ENCODE measurements around the gene IL23R.

IL23R gene

GRCh38 chr1:67174716-67175284 lies 8.5 kb downstream of the IL23R start:
- Histone ChIP-seq H3K4me1 (ENCODE audit: low read depth, poor library complexity, severe bottlenecking) (peaks cover 5% of the 10 kb centered on the region), H4K20me1 (ENCODE audit: insufficient read depth) (no peaks in the 10 kb centered on the region), H3K4me2 (no peak overlapping the region), H3K9ac (no peak overlapping the region), H3K27me3 (ENCODE audit: insufficient read depth, low read depth) (no peaks in the 10 kb centered on the region), H2AFZ (ENCODE audit: low read depth) (no peak overlapping the region), H3K4me3 (IDR thresholded peaks at IDR 0.05; ENCODE audit: insufficient read depth, low read depth, low read length) (no peak overlapping the region), H3K27ac (no peak overlapping the region), H3K79me2 (ENCODE audit: insufficient read depth, low read depth) (no peaks in the 10 kb centered on the region), H3K36me3 (ENCODE audit: insufficient read depth) (no peaks in the 10 kb centered on the region)
- TF ChIP-seq CTCF (conservative IDR thresholded peaks at IDR 0.05; ENCODE audit: low read depth, low read length): no peak

DNA sequence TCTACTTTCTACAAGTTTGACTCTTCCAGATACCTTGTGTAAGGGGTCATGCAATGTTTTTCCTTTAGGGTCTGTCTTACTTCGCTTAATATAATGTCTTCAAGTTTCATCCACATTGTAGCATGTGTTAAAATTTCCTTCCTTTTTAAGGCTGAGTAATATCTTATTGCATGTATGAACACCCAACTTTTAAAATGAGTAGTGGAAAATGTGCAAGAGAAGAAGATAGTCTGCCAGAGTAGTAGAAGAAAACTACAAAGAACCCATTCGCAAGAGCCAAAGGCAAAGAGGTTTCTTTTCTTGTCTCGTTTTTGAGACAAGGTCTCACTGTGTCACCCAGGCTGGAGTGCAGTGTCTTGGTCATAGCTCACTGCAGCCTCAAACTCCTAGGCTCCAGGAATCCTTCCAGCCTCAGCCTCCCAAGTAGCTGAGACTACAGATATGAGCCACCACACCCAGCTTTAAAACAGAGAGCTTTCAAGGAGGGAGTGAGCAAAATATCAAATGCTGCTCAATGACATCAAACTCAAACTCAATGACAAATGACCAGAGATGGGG lies 9.4 kb downstream of the IL23R start:
- Histone ChIP-seq H3K36me3 (ENCODE audit: insufficient read depth) (no peaks in the 10 kb centered on the region), H3K79me2 (ENCODE audit: insufficient read depth, low read depth) (no peaks in the 10 kb centered on the region), H3K4me3 (IDR thresholded peaks at IDR 0.05; ENCODE audit: insufficient read depth, low read depth, low read length) (no peak overlapping the region), H3K9ac (no peak overlapping the region), H4K20me1 (ENCODE audit: insufficient read depth) (no peaks in the 10 kb centered on the region), H3K4me1 (ENCODE audit: low read depth, poor library complexity, severe bottlenecking) (peaks cover 5% of the 10 kb centered on the region), H3K27ac (no peak overlapping the region), H3K27me3 (ENCODE audit: insufficient read depth, low read depth) (no peaks in the 10 kb centered on the region), H3K4me2 (no peak overlapping the region), H2AFZ (ENCODE audit: low read depth) (no peak overlapping the region)
- TF ChIP-seq CTCF (conservative IDR thresholded peaks at IDR 0.05; ENCODE audit: low read depth, low read length): no peak

DNA sequence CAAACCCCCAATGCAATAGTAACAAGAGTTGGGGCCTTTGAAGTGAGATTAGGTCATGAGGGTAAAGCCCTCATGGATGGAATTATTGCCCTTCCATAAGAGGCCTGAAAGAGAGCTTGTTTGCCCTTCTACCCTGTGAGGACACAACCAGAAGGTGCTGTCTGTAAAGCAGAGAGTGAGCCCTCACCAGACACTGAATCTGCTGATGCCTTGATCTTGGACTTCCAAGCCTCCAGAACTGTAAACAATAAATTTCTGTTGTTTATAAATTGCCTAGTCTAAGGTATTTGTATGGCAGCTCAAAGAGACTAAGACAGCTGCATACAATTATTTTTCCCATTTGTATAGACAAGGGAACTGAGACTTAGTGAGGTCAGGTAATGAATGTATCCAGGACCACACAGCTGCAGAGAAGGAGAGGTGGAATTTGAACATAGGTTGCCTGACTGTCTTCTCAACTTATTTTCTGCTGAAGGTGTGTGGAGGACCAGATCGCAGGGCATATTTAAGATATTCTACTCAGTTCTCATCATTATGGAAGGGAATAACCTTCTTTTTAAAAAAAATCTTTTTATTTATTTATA lies 18.7 kb downstream of the IL23R start:
- Histone ChIP-seq H3K79me2 (ENCODE audit: insufficient read depth, low read depth) (no peaks in the 10 kb centered on the region), H3K36me3 (ENCODE audit: insufficient read depth) (no peaks in the 10 kb centered on the region), H3K27me3 (ENCODE audit: insufficient read depth, low read depth) (no peaks in the 10 kb centered on the region), H4K20me1 (ENCODE audit: insufficient read depth) (no peaks in the 10 kb centered on the region), H3K4me1 (ENCODE audit: low read depth, poor library complexity, severe bottlenecking) (peaks cover 6% of the 10 kb centered on the region), H3K9ac (no peak overlapping the region), H3K4me2 (no peak overlapping the region), H3K27ac (no peak overlapping the region), H2AFZ (ENCODE audit: low read depth) (no peak overlapping the region), H3K4me3 (IDR thresholded peaks at IDR 0.05; ENCODE audit: insufficient read depth, low read depth, low read length) (no peak overlapping the region)
- no peak for TF ChIP-seq CTCF (conservative IDR thresholded peaks at IDR 0.05; ENCODE audit: low read depth, low read length)

DNA sequence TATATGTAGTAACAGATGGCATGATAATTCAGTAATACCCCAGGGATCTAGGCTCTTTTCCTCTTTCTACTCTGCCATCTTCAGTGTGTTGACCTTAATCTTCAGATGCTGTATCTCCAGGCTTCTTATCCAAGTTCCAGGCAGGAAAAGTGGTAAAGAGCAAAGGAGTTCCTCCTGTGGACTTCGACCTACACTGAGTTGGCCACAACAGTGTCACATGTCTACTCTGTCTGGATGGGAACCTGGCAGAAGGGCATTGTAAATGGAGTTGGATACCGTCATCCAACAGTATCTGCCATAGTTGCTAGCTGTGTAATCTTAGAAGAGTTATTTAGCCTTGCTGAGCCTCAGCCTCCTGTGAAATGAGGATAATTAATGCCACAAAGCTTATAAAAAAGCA lies 21.9 kb downstream of the IL23R start:
- Histone ChIP-seq H4K20me1 (ENCODE audit: insufficient read depth) (no peaks in the 10 kb centered on the region), H3K27me3 (ENCODE audit: insufficient read depth, low read depth) (no peaks in the 10 kb centered on the region), H3K9ac (no peak overlapping the region), H3K4me1 (ENCODE audit: low read depth, poor library complexity, severe bottlenecking) (peaks cover 28% of the 10 kb centered on the region), H3K27ac (no peak overlapping the region), H3K4me2 (no peak overlapping the region), H3K36me3 (ENCODE audit: insufficient read depth) (no peaks in the 10 kb centered on the region), H2AFZ (ENCODE audit: low read depth) (no peak overlapping the region), H3K79me2 (ENCODE audit: insufficient read depth, low read depth) (no peaks in the 10 kb centered on the region), H3K4me3 (IDR thresholded peaks at IDR 0.05; ENCODE audit: insufficient read depth, low read depth, low read length) (no peak overlapping the region)
- TF ChIP-seq CTCF (conservative IDR thresholded peaks at IDR 0.05; ENCODE audit: low read depth, low read length): no peak

All from KMS-11 (cell line).